Measurements from ENCODE around the gene ERC2.

ERC2 gene

DNA sequence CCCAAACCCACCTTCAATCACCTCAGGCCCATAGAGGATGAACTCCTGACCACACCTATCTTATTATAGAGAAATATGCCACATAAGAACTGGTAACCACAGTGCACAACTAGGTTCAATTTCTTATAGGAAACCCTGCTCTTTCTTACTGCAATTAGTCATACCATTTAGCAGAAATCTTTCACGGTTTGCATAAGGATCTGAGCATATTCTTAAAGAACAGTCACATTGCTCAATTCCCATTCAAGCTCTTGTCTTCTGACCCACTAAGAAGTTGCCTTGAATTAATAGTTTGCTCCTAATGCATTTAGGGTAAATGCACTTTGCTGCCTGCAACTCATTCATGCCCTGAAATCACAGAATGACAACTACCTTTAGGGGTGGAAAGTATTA is 9.2 kb downstream of the ERC2 start:
- no peak overlapping the region for H2AFZ ChIP-seq (ENCODE audit: low read length)
- H3K27me3 ChIP-seq (ENCODE audit: insufficient read depth, low read length): no peaks in the 10 kb centered on the region
- no peaks in the 10 kb centered on the region for H3F3A ChIP-seq (ENCODE audit: insufficient read depth, low read length)
- no peak overlapping the region for H3K4me3 ChIP-seq (ENCODE audit: low read depth, low read length, poor library complexity, severe bottlenecking)
- H3K27ac ChIP-seq (ENCODE audit: low read depth, low read length, poor library complexity, severe bottlenecking): no peak overlapping the region
- no peaks in the 10 kb centered on the region for H4K20me1 ChIP-seq (ENCODE audit: insufficient read depth, low read length)
- H3K9me2 ChIP-seq (ENCODE audit: low read depth, low read length): no peaks in the 10 kb centered on the region
- TF ChIP-seq, protein P1, sequence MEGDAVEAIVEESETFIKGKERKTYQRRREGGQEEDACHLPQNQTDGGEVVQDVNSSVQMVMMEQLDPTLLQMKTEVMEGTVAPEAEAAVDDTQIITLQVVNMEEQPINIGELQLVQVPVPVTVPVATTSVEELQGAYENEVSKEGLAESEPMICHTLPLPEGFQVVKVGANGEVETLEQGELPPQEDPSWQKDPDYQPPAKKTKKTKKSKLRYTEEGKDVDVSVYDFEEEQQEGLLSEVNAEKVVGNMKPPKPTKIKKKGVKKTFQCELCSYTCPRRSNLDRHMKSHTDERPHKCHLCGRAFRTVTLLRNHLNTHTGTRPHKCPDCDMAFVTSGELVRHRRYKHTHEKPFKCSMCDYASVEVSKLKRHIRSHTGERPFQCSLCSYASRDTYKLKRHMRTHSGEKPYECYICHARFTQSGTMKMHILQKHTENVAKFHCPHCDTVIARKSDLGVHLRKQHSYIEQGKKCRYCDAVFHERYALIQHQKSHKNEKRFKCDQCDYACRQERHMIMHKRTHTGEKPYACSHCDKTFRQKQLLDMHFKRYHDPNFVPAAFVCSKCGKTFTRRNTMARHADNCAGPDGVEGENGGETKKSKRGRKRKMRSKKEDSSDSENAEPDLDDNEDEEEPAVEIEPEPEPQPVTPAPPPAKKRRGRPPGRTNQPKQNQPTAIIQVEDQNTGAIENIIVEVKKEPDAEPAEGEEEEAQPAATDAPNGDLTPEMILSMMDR (IDR thresholded peaks at IDR 0.05; ENCODE audit: low read length): no peak
- no peak for TF ChIP-seq EZH2 (IDR thresholded peaks at IDR 0.05; ENCODE audit: borderline replicate concordance, low read length)
- no peaks in the 10 kb centered on the region for H3K36me3 ChIP-seq (ENCODE audit: insufficient read depth, low read length)
- no peaks in the 10 kb centered on the region for H3K79me2 ChIP-seq (ENCODE audit: insufficient read depth, low read length)
- no peaks in the 10 kb centered on the region for H3K9me3 ChIP-seq (ENCODE audit: low read length)
- no peaks in the 10 kb centered on the region for H3K4me1 ChIP-seq (ENCODE audit: insufficient read depth, low read length, severe bottlenecking)
- no peak overlapping the region for H3K4me2 ChIP-seq (ENCODE audit: low read length)
- H3K9ac ChIP-seq (ENCODE audit: low read length): no peak overlapping the region

GRCh38 chr3:56458496-56459103 is 9.7 kb downstream of the ERC2 start:
- H3K79me2 ChIP-seq (ENCODE audit: insufficient read depth, low read length): no peaks in the 10 kb centered on the region
- H3K4me2 ChIP-seq (ENCODE audit: low read length): no peak overlapping the region
- no peaks in the 10 kb centered on the region for H3K27me3 ChIP-seq (ENCODE audit: insufficient read depth, low read length)
- H3K9ac ChIP-seq (ENCODE audit: low read length): no peak overlapping the region
- no peaks in the 10 kb centered on the region for H3K9me2 ChIP-seq (ENCODE audit: low read depth, low read length)
- no peak overlapping the region for H3K4me3 ChIP-seq (ENCODE audit: low read depth, low read length, poor library complexity, severe bottlenecking)
- H3F3A ChIP-seq (ENCODE audit: insufficient read depth, low read length): no peaks in the 10 kb centered on the region
- H3K27ac ChIP-seq (ENCODE audit: low read depth, low read length, poor library complexity, severe bottlenecking): no peak overlapping the region
- H3K4me1 ChIP-seq (ENCODE audit: insufficient read depth, low read length, severe bottlenecking): no peaks in the 10 kb centered on the region
- no peaks in the 10 kb centered on the region for H3K9me3 ChIP-seq (ENCODE audit: low read length)
- no peak overlapping the region for H2AFZ ChIP-seq (ENCODE audit: low read length)
- TF ChIP-seq, protein P1 (IDR thresholded peaks at IDR 0.05; ENCODE audit: low read length): no peak
- no peak for TF ChIP-seq EZH2 (IDR thresholded peaks at IDR 0.05; ENCODE audit: borderline replicate concordance, low read length)
- no peaks in the 10 kb centered on the region for H3K36me3 ChIP-seq (ENCODE audit: insufficient read depth, low read length)
- H4K20me1 ChIP-seq (ENCODE audit: insufficient read depth, low read length): no peaks in the 10 kb centered on the region

- Histone ChIP-seq H4K20me1 (ENCODE audit: insufficient read depth, low read length) (no peaks in the 10 kb centered on the region), H3K9me3 (ENCODE audit: low read length) (no peaks in the 10 kb centered on the region), H3K9ac (ENCODE audit: low read length) (no peak overlapping the region), H3K79me2 (ENCODE audit: insufficient read depth, low read length) (no peaks in the 10 kb centered on the region), H3K27me3 (ENCODE audit: insufficient read depth, low read length) (no peaks in the 10 kb centered on the region), H3K4me3 (ENCODE audit: low read depth, low read length, poor library complexity, severe bottlenecking) (no peak overlapping the region), H3K4me2 (ENCODE audit: low read length) (no peak overlapping the region), H3K27ac (ENCODE audit: low read depth, low read length, poor library complexity, severe bottlenecking) (no peak overlapping the region), H3K9me2 (ENCODE audit: low read depth, low read length) (no peaks in the 10 kb centered on the region), H3K36me3 (ENCODE audit: insufficient read depth, low read length) (no peaks in the 10 kb centered on the region), H3K4me1 (ENCODE audit: insufficient read depth, low read length, severe bottlenecking) (no peaks in the 10 kb centered on the region), H2AFZ (ENCODE audit: low read length) (no peak overlapping the region), H3F3A (ENCODE audit: insufficient read depth, low read length) (no peaks in the 10 kb centered on the region)
- TF ChIP-seq, protein P1 (IDR thresholded peaks at IDR 0.05; ENCODE audit: low read length): no peak
- TF ChIP-seq EZH2 (IDR thresholded peaks at IDR 0.05; ENCODE audit: borderline replicate concordance, low read length): no peak
Measured at GRCh38 chr3:56456117-56456516, 12.2 kb downstream of the ERC2 start.
